GM19324 (cell line): ENCODE measurements around the gene SLC35E1.

ENCODE experiments used
- ATAC-seq: cut with Tn5 transposase; IDR thresholded peaks from one replicate; pipeline ENCODE4 v1.9.1; 2021; ENCODE audit warnings: mild to moderate bottlenecking, moderate library complexity; ENCODE audit not compliant: unreplicated experiment, low FRiP score

SLC35E1 gene

GRCh38 chr19:16599655-16600346 is 27.6 kb upstream of the SLC35E1 start:
- no peak for ATAC-seq

GRCh38 chr19:16598848-16599247 is 26.6 kb upstream of the SLC35E1 start:
- ATAC-seq = no peak

- ATAC-seq = no peak
Measured at GRCh38 chr19:16596399-16596798, 24.2 kb upstream of the SLC35E1 start.

GRCh38 chr19:16595097-16595496 is 22.9 kb upstream of the SLC35E1 start:
- ATAC-seq = no peak

- no peak for ATAC-seq
Measured at GRCh38 chr19:16594681-16595091, 22.5 kb upstream of the SLC35E1 start.

GRCh38 chr19:16594131-16594586 is 21.9 kb upstream of the SLC35E1 start:
- no peak for ATAC-seq

GRCh38 chr19:16593181-16593580 is 21.0 kb upstream of the SLC35E1 start:
- ATAC-seq = no peak

- ATAC-seq = no peak
Measured at GRCh38 chr19:16591803-16592556, 19.8 kb upstream of the SLC35E1 start.

GRCh38 chr19:16590876-16591802 is 18.9 kb upstream of the SLC35E1 start:
- no peak for ATAC-seq

GRCh38 chr19:16589917-16590316 is 17.7 kb upstream of the SLC35E1 start:
- ATAC-seq = no peak

GRCh38 chr19:16588824-16589577 is 16.8 kb upstream of the SLC35E1 start:
- ATAC-seq = no peak

- ATAC-seq = peak; percentile 31
Measured at GRCh38 chr19:16587833-16588823, 15.9 kb upstream of the SLC35E1 start.

GRCh38 chr19:16586991-16587832 is 15.0 kb upstream of the SLC35E1 start:
- no peak for ATAC-seq

- no peak for ATAC-seq
Measured at GRCh38 chr19:16586477-16586871, 14.3 kb upstream of the SLC35E1 start.

- peak; percentile 24 for ATAC-seq
Measured at GRCh38 chr19:16585808-16586476, 13.7 kb upstream of the SLC35E1 start.

- no peak for ATAC-seq
Measured at GRCh38 chr19:16585094-16585801, 13.0 kb upstream of the SLC35E1 start.
